Fibroblast of skin of back (primary cell): Measurements from ENCODE around the gene NNT.
"Not testable (repeated sequence)": the region's sequence is repeated elsewhere in the genome, so short reads cannot be mapped to it uniquely, and the experiment has no call there.

Source experiments
- DNase-seq: peaks from one replicate; pipeline ENCODE4 v3.0.0-alpha.2; 2013

The NNT gene

GRCh38 chr5:43631182-43631910 is 28.4 kb downstream of the NNT start:
- DNase-seq, result peak; percentile 78

- no peak for DNase-seq
These were observed 31.6 kb downstream of the NNT start for GRCh38 chr5:43634621-43635020.

- peak; percentile 59 for DNase-seq
These were observed 32.4 kb downstream of the NNT start for GRCh38 chr5:43635374-43635773.

GRCh38 chr5:43636076-43636475 is 33.1 kb downstream of the NNT start:
- no peak for DNase-seq

GRCh38 chr5:43637416-43637815 is 34.4 kb downstream of the NNT start:
- DNase-seq, result no peak

- DNase-seq, result no peak
These were observed 35.1 kb downstream of the NNT start for GRCh38 chr5:43638107-43638506.

GRCh38 chr5:43638546-43638945 is 35.6 kb downstream of the NNT start:
- no peak for DNase-seq

GRCh38 chr5:43639566-43639965 is 36.6 kb downstream of the NNT start:
- no peak for DNase-seq

GRCh38 chr5:43642428-43642827 is 39.4 kb downstream of the NNT start:
- DNase-seq, result no peak

- DNase-seq, result peak; percentile 61
These were observed 40.3 kb downstream of the NNT start for GRCh38 chr5:43643327-43643726.

GRCh38 chr5:43643750-43644149 is 40.8 kb downstream of the NNT start:
- no peak for DNase-seq

- peak; percentile 54 for DNase-seq
These were observed 44.0 kb downstream of the NNT start for GRCh38 chr5:43646992-43647391.

GRCh38 chr5:43647789-43648188 is 44.8 kb downstream of the NNT start:
- DNase-seq, result no peak

- peak; percentile 58 for DNase-seq
These were observed 45.6 kb downstream of the NNT start for GRCh38 chr5:43648499-43649124.

GRCh38 chr5:43649256-43649655 is 46.3 kb downstream of the NNT start:
- peak; percentile 85 for DNase-seq

GRCh38 chr5:43652537-43653302 is 49.7 kb downstream of the NNT start:
- DNase-seq, result no peak

GRCh38 chr5:43658509-43658908 is 55.5 kb downstream of the NNT start:
- peak; percentile 41 for DNase-seq

GRCh38 chr5:43659075-43659474 is 56.1 kb downstream of the NNT start:
- no peak for DNase-seq

- peak; percentile 54 for DNase-seq
These were observed 58.1 kb downstream of the NNT start for GRCh38 chr5:43661102-43661501.

- no peak for DNase-seq
These were observed 60.9 kb downstream of the NNT start for GRCh38 chr5:43663916-43664315.

GRCh38 chr5:43664501-43665040 is 61.6 kb downstream of the NNT start:
- no peak for DNase-seq

GRCh38 chr5:43665749-43666148 is 62.8 kb downstream of the NNT start:
- DNase-seq, result not testable (repeated sequence)

- not testable (repeated sequence) for DNase-seq
These were observed 63.7 kb downstream of the NNT start for GRCh38 chr5:43666728-43667127.
